Activated CD4-positive, alpha-beta T cell treated with anti-CD3 and anti-CD28 coated beads, Interleukin-2, amount 50 U/mL, for 16 hours (primary cell): ENCODE data around the gene PRDM2.

Experiments used
- DNase-seq: peaks from one replicate; pipeline ENCODE4 v3.0.0-alpha.2; 2020

The PRDM2 gene

GRCh38 chr1:13794231-13795187, 94.5 kb downstream of the PRDM2 start:
- peak; percentile 33 for DNase-seq

GRCh38 chr1:13797397-13797796, 97.4 kb downstream of the PRDM2 start:
- no peak for DNase-seq

GRCh38 chr1:13798120-13798519, 98.1 kb downstream of the PRDM2 start:
- no peak for DNase-seq

- no peak for DNase-seq
Observed at GRCh38 chr1:13799502-13800283, 99.7 kb downstream of the PRDM2 start.

- no peak for DNase-seq
Observed at GRCh38 chr1:13801232-13801631, 101.2 kb downstream of the PRDM2 start.

GRCh38 chr1:13801655-13802486, 101.9 kb downstream of the PRDM2 start:
- no peak for DNase-seq

- DNase-seq, result no peak
Observed at GRCh38 chr1:13802782-13803545, 103.0 kb downstream of the PRDM2 start.

- no peak for DNase-seq
Observed at GRCh38 chr1:13803546-13804239, 103.7 kb downstream of the PRDM2 start.

- DNase-seq, result no peak
Observed at GRCh38 chr1:13804240-13804633, 104.2 kb downstream of the PRDM2 start.

GRCh38 chr1:13805431-13805830, 105.4 kb downstream of the PRDM2 start:
- DNase-seq, result no peak

GRCh38 chr1:13806108-13806507, 106.1 kb downstream of the PRDM2 start:
- DNase-seq, result no peak

GRCh38 chr1:13807209-13807608, 107.2 kb downstream of the PRDM2 start:
- DNase-seq, result no peak

GRCh38 chr1:13808729-13809131, 108.7 kb downstream of the PRDM2 start:
- DNase-seq, result no peak

GRCh38 chr1:13809461-13810159, 109.6 kb downstream of the PRDM2 start:
- DNase-seq, result no peak

- no peak for DNase-seq
Observed at GRCh38 chr1:13812456-13813397, 112.7 kb downstream of the PRDM2 start.

GRCh38 chr1:13813398-13814012, 113.5 kb downstream of the PRDM2 start:
- DNase-seq, result peak; percentile 37

GRCh38 chr1:13814131-13814530, 114.1 kb downstream of the PRDM2 start:
- no peak for DNase-seq

- DNase-seq, result no peak
Observed at GRCh38 chr1:13816016-13816760, 116.2 kb downstream of the PRDM2 start.
